ENCODE measurements around the gene AP1G1. TPM values are rescaled to one million over a fixed set of nuclear protein-coding genes. Genes with fewer than 3 reads are reported as not detected.

The AP1G1 gene
- total RNA-seq, 1 donor = 80.5 TPM

DNA sequence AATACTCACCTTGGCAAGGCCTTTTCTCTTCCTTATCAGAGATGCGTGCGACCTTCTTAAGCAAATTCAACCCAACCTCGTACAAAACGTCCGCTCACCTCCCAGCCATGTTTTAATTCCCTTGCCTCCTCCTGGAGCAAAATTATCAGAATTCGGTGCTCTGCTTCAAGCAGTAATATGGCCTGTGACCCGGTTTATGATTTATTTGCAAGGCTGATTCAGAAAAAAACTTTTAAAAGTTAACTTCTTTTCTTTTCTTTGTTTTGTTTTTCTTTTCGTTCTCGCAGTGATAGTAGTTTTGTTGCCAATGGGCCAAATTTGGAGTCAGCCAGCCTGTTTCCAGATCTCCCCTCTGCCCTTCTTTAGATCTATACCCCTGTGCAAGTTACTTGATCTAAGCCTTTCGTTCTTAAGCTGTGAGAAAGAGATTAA is 84.3 kb downstream of the AP1G1 start, which contains the start of gene PHLPP2:
PHLPP2 (minus strand) TSS at position 382 of the 432 bp plus-strand sequence. CDS start 9,906 bp downstream, outside the sequence.
- peak within 1 kb of the TSS; percentile 84 for H3K4me3 ChIP-seq (ENCODE audit: low read depth, low read length)
- no peak for TF ChIP-seq CTCF (IDR thresholded peaks at IDR 0.05; ENCODE audit: insufficient read depth, low read length)
- no peak for DNase-seq (ENCODE audit: low read depth)

DNA sequence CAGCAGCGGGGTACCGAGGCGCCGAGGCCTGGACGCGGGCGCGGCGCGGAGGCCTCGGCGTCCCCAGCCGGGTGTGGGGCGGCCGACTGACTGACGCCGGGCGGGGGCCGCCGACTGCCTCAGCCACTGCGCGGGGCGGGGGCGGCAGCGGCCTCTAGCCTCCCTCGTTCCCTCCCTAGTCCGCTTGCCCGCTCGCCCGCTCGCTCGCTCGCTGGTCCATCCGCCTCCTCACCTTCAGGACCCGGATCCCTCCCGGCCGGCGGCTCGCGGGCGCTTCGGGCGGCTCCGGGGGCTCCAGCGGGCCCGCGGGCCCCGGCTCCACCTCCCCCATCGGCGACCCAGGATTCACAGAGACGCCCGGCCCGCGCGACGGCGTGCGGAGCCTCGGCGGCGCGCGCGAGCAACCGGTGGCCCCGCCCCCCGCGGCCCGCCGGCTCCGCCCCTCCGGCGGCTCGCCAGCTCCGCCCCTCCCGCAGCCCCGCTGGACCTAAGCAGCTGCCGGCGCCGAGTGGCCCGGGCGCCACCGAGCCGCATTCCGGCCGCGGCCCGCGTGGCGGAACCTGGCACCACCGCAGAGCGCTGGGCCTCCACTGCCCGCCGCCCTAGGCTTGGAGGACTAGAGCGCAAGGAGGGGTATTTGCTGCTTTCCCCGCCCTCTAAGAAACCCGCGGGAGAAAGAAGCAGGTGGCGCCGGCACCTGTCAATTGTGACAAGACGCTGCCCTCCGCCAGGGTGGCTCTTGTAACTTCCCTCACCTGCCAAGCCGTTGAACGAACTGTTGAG is 84.9 kb downstream of the AP1G1 start:
- H3K4me3 ChIP-seq (ENCODE audit: low read depth, low read length) = peak overlapping the region; percentile 84
- no peak for TF ChIP-seq CTCF (IDR thresholded peaks at IDR 0.05; ENCODE audit: insufficient read depth, low read length)
- DNase-seq (ENCODE audit: low read depth) = peak; percentile 39

- TF ChIP-seq CTCF (IDR thresholded peaks at IDR 0.05; ENCODE audit: insufficient read depth, low read length) = no peak
- H3K4me3 ChIP-seq (ENCODE audit: low read depth, low read length) = peak overlapping the region; percentile 84
- DNase-seq (ENCODE audit: low read depth) = peak; percentile 52
Measured at GRCh38 chr16:71722801-71723536, 85.7 kb downstream of the AP1G1 start.

DNA sequence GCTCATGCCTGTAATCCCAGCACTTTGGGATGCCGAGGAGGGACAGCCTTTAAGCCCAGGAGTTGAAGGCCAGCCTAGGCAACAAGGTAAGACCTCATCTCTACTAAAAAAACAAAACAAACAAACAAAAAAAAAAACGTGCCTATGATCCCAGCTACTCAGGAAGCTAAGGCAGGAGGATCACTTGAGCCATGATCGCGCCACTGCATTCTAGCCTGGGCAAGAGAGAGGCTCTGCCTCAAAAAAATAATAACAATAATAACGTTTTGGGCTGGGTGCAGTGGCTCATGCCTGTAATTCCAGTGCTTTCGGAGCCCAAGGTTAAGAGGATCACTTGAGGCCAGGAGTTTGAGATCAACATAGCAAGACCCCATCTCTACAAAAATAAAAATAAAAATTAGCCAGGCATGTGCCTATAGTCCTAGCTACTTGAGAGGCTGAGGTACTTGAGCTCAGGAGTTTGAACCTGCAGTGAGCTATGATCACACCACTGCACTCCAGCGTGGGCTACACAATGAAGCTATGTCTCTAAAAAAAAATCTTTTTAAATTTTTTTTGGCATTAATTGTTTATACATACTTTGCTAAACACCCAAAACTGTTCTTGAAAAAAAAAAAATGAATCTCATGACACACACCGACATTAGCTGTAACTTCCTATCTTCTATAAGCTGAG is 87.4 kb downstream of the AP1G1 start:
- no peak for DNase-seq (ENCODE audit: low read depth)
- no peak for TF ChIP-seq CTCF (IDR thresholded peaks at IDR 0.05; ENCODE audit: insufficient read depth, low read length)
- no peak overlapping the region for H3K4me3 ChIP-seq (ENCODE audit: low read depth, low read length)

GRCh38 chr16:71712501-71712900 is 96.1 kb downstream of the AP1G1 start:
- no peak overlapping the region for H3K4me3 ChIP-seq (ENCODE audit: low read depth, low read length)
- TF ChIP-seq CTCF (IDR thresholded peaks at IDR 0.05; ENCODE audit: insufficient read depth, low read length) = no peak
- no peak for DNase-seq (ENCODE audit: low read depth)

DNA sequence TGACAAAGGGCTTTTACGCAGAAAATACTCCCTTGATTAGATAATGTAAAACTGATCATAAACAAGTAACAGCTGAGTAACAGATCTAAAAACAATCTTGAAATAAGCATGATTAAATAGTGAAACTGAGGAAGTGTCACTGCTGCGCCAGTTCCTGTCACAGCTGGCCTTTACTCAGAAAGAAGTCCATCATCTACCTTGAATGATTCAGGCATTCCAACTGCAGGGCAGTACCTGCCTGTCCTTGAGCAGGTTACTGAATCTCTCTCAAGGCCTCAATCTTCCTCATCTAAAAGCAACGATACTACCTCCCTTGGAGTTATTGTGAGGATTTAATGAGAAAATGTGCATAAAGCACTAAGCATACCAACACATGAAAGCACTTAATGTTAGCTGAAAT is 96.8 kb downstream of the AP1G1 start:
- no peak for TF ChIP-seq CTCF (IDR thresholded peaks at IDR 0.05; ENCODE audit: insufficient read depth, low read length)
- DNase-seq (ENCODE audit: low read depth) = no peak
- no peak overlapping the region for H3K4me3 ChIP-seq (ENCODE audit: low read depth, low read length)
